ENCODE results near the gene TRPM2.
A peak's percentile ranks its signal among the peaks of the same experiment; 100 is the strongest.

Gene TRPM2

DNA sequence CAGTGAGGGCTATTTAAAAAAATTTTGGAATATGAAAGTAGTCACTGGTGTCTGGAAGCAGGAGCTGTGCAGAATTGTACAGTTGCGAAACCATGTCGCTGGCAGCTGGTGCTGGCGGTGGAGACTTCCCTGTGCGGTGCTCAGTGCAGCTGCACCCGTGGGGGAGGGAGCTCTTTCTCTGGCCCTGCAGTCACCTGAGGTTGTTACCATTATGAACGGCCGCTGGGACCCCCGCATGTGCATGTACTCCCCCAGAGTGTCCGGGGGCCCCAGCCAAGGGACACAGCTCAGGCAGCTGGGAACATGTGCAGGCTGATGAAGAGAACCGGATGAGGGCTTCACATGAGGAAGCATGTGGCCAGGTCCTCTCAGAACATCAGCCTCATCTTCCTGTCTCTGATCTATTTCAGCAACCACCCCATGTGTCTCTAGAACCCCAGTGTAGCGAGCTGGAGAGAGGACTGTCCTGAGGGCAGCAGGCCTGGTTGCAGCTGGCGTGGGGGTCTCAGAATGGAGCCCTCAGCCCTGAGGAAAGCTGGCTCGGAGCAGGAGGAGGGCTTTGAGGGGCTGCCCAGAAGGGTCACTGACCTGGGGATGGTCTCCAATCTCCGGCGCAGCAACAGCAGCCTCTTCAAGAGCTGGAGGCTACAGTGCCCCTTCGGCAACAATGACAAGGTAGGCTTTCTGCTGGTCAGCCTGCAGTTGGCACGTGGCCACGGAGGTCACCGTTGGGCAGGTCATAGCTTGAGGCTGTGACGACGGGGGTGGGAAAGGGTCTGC lies at the start of gene TRPM2:
TRPM2 (plus strand) TSS at position 431 of the 780 bp plus-strand sequence; CDS start at position 511, 80 bp downstream.
- H3K4me2 ChIP-seq (ENCODE audit: low read length), result peak within 1 kb of the TSS; percentile 92
- peak within 1 kb of the TSS; percentile 96 for H3K27ac ChIP-seq (ENCODE audit: low read length)

DNA sequence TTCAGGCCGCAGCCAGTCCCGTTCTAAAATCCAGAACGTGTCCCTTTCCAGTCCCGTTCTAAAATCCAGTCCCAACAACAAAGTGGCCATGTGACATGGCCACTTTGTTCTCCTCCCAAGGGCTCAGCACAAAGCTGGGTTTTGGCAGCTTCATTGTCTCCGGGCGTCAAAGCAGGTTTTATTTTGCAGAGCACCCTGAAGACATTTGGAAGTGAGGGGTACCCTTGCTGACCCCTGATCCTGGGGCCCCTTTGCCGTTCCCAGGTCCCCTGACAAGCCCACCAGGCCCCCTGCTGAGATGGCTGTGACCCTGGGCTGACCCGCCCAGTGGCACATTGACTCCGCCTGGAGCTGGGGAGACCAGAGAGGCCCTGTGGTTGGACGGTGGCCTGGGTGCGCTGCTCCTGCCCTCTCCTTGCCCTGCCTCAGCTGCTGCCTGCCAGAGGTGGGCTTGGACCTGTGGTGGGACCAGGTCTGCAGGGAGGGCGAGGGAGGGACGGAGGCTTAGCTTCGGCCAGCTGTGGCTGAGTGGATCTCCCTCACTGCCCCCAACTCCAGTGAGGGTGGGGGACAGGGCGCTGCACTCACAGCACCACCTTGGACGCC lies 49.3 kb upstream of the TRPM2 start:
- Histone ChIP-seq H2AFZ (ENCODE audit: low read depth, low read length) (no peak overlapping the region), H4K20me1 (ENCODE audit: insufficient read depth, low read length) (peaks cover 56% of the 10 kb centered on the region), H3K27ac (ENCODE audit: low read length) (no peak overlapping the region), H3K4me2 (ENCODE audit: low read length) (no peak overlapping the region), H3K79me2 (ENCODE audit: low read length) (peaks cover 44% of the 10 kb centered on the region), H3K9ac (ENCODE audit: low read length) (no peak overlapping the region), H3K4me3 (ENCODE audit: low read length) (no peak overlapping the region), H3K27me3 (ENCODE audit: low read depth, low read length) (no peaks in the 10 kb centered on the region), H3K9me3 (ENCODE audit: insufficient read depth, low read length) (no peaks in the 10 kb centered on the region), H3K36me3 (replicated peaks; ENCODE audit: low read depth, low read length) (peaks cover 16% of the 10 kb centered on the region), H3K4me1 (ENCODE audit: low read length) (peaks cover 18% of the 10 kb centered on the region)
- TF ChIP-seq EZH2phosphoT487 (IDR thresholded peaks at IDR 0.05; ENCODE audit: low read depth), result no peak
- TF ChIP-seq, protein P1, sequence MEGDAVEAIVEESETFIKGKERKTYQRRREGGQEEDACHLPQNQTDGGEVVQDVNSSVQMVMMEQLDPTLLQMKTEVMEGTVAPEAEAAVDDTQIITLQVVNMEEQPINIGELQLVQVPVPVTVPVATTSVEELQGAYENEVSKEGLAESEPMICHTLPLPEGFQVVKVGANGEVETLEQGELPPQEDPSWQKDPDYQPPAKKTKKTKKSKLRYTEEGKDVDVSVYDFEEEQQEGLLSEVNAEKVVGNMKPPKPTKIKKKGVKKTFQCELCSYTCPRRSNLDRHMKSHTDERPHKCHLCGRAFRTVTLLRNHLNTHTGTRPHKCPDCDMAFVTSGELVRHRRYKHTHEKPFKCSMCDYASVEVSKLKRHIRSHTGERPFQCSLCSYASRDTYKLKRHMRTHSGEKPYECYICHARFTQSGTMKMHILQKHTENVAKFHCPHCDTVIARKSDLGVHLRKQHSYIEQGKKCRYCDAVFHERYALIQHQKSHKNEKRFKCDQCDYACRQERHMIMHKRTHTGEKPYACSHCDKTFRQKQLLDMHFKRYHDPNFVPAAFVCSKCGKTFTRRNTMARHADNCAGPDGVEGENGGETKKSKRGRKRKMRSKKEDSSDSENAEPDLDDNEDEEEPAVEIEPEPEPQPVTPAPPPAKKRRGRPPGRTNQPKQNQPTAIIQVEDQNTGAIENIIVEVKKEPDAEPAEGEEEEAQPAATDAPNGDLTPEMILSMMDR (IDR thresholded peaks at IDR 0.05; ENCODE audit: low read depth, low read length), result no peak

More for the DNA sequence above, at the start of gene TRPM2:
- Histone ChIP-seq H3K27me3 (ENCODE audit: low read depth, low read length) (no peaks in the 10 kb centered on the region), H3K36me3 (replicated peaks; ENCODE audit: low read depth, low read length) (peaks cover 19% of the 10 kb centered on the region), H3K79me2 (ENCODE audit: low read length) (peaks cover 40% of the 10 kb centered on the region), H3K9ac (ENCODE audit: low read length) (peak within 1 kb of the TSS; percentile 86), H3K4me1 (ENCODE audit: low read length) (peaks cover 57% of the 10 kb centered on the region), H3K9me3 (ENCODE audit: insufficient read depth, low read length) (no peaks in the 10 kb centered on the region), H2AFZ (ENCODE audit: low read depth, low read length) (no peak within 1 kb of the TSS), H4K20me1 (ENCODE audit: insufficient read depth, low read length) (no peaks in the 10 kb centered on the region), H3K4me3 (ENCODE audit: low read length) (peak within 1 kb of the TSS; percentile 83)
- TF ChIP-seq EZH2phosphoT487 (IDR thresholded peaks at IDR 0.05; ENCODE audit: low read depth), result no peak
- TF ChIP-seq, protein P1 (IDR thresholded peaks at IDR 0.05; ENCODE audit: low read depth, low read length), result no peak

DNA sequence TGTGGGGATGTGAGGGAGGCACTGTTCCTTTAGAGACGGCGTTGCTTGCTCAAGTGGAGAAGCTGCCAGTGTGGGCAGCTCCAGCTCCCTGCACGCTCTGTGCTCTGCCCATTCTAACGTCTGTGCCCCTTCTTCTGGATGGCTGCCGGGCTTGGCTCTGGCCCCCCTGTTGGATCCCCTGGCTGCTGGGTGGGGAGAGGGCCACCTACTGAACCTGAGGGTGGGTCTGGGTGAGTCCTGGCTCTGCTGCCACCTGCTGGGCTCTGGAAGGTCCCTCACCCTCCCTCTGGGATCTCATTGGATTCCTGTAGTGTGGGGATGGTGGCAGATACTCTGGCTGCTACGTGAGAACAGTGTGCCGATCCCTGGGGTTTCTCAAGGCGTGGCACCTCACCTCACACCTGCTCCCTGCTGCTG lies 48.5 kb upstream of the TRPM2 start:
- no peak overlapping the region for H2AFZ ChIP-seq (ENCODE audit: low read depth, low read length)
- no peak overlapping the region for H3K4me2 ChIP-seq (ENCODE audit: low read length)
- H3K4me3 ChIP-seq (ENCODE audit: low read length), result no peak overlapping the region
- H3K79me2 ChIP-seq (ENCODE audit: low read length), result peaks cover 44% of the 10 kb centered on the region
- no peaks in the 10 kb centered on the region for H3K9me3 ChIP-seq (ENCODE audit: insufficient read depth, low read length)
- H3K4me1 ChIP-seq (ENCODE audit: low read length), result peaks cover 16% of the 10 kb centered on the region
- peaks cover 56% of the 10 kb centered on the region for H4K20me1 ChIP-seq (ENCODE audit: insufficient read depth, low read length)
- H3K27me3 ChIP-seq (ENCODE audit: low read depth, low read length), result no peaks in the 10 kb centered on the region
- no peak overlapping the region for H3K9ac ChIP-seq (ENCODE audit: low read length)
- H3K36me3 ChIP-seq (replicated peaks; ENCODE audit: low read depth, low read length), result peaks cover 16% of the 10 kb centered on the region
- TF ChIP-seq, protein P1 (IDR thresholded peaks at IDR 0.05; ENCODE audit: low read depth, low read length), result peak; percentile 46
- no peak for TF ChIP-seq EZH2phosphoT487 (IDR thresholded peaks at IDR 0.05; ENCODE audit: low read depth)
- no peak overlapping the region for H3K27ac ChIP-seq (ENCODE audit: low read length)

DNA sequence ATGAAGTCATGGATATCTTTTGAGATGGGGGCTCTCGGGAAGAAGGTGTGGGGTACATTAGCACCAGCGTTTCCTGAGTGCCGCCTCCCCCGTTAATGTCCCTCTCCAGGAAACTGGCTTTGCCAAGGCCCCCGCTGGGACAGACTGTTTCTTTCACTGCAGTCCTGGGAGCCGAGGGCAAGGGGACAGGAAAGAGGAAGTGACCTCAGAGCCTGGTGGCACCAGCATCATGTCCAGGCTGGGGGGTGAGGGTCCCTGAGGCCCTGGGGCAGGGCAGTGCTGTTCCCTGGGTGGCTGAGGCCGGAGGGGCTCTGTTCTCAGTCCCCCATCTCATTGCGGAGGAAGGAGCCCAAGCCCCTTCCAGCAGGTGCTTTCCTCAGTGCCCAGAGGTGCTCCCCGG lies 47.7 kb upstream of the TRPM2 start:
- H3K79me2 ChIP-seq (ENCODE audit: low read length), result peaks cover 38% of the 10 kb centered on the region
- peaks cover 16% of the 10 kb centered on the region for H3K36me3 ChIP-seq (replicated peaks; ENCODE audit: low read depth, low read length)
- no peaks in the 10 kb centered on the region for H3K9me3 ChIP-seq (ENCODE audit: insufficient read depth, low read length)
- H3K27ac ChIP-seq (ENCODE audit: low read length), result no peak overlapping the region
- H2AFZ ChIP-seq (ENCODE audit: low read depth, low read length), result no peak overlapping the region
- H3K4me2 ChIP-seq (ENCODE audit: low read length), result no peak overlapping the region
- H3K9ac ChIP-seq (ENCODE audit: low read length), result no peak overlapping the region
- TF ChIP-seq, protein P1 (IDR thresholded peaks at IDR 0.05; ENCODE audit: low read depth, low read length), result no peak
- no peak for TF ChIP-seq EZH2phosphoT487 (IDR thresholded peaks at IDR 0.05; ENCODE audit: low read depth)
- H3K4me3 ChIP-seq (ENCODE audit: low read length), result no peak overlapping the region
- H3K27me3 ChIP-seq (ENCODE audit: low read depth, low read length), result no peaks in the 10 kb centered on the region
- peaks cover 16% of the 10 kb centered on the region for H3K4me1 ChIP-seq (ENCODE audit: low read length)
- peaks cover 54% of the 10 kb centered on the region for H4K20me1 ChIP-seq (ENCODE audit: insufficient read depth, low read length)

All from OCI-LY3 (cell line).